ENCODE results near the gene RABL2A.
"Not testable (repeated sequence)": the region's sequence is repeated elsewhere in the genome, so short reads cannot be mapped to it uniquely, and the experiment has no call there.

DNA sequence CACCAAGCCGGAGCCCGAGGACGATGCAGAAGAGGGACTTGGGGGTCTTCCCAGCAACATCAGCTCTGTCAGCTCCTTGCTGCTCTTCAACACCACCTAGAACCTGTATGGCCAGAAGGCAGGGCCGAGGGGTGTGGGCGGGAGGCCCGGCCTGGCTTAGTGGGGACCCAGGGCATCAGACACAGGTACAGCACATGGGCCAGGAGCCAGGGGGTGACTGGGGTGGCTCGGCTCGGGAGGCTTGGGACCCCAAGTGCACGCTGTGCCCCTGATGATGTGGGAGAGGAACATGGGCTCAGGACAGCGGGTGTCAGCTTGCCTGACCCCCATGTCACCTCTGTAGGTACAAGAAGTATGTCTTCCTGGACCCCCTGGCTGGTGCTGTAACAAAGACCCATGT lies 31.3 kb upstream of the RABL2A start:
- TF ChIP-seq TAF1 (conservative IDR thresholded peaks at IDR 0.05); CTCF (IDR thresholded peaks at IDR 0.05; ENCODE audit: low read depth, low read length, missing input control); RAD21 (IDR thresholded peaks at IDR 0.05); YY1 (IDR thresholded peaks at IDR 0.05); MAX (IDR thresholded peaks at IDR 0.05); SP1 (IDR thresholded peaks at IDR 0.05); EGR1 (IDR thresholded peaks at IDR 0.05; ENCODE audit: low read depth in 2 of 2): not testable (repeated sequence)

Data from liver (tissue), 3 donors.